ENCODE data around the gene LRP5.
"Not testable (repeated sequence)": the region's sequence is repeated elsewhere in the genome, so short reads cannot be mapped to it uniquely, and the experiment has no call there.

LRP5 gene

DNA sequence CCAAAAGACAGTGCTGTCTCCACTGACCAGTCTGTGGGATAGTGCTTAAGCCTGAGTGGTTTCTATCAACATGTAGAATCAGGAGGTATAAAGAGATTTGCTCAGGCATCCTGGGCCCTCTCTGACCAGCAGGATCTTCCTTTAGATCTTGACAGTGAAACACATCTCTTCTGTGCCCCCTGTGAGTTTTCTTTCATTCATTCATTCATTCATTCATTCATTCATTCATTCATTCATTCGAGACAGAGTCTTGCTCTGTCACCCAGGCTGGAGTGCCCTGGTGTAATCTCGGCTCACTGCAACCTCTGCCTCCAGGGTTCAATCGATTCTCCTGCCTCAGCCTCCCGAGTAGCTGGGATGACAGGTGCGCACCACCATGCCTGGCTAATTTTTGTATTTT is 121.8 kb downstream of the LRP5 start:
- H3K27me3 Mint-ChIP-seq; H3K4me3 Mint-ChIP-seq; H3K9me3 Mint-ChIP-seq; H3K4me1 Mint-ChIP-seq (ENCODE audit: low read depth); DNase-seq; H3K27ac Mint-ChIP-seq: not testable (repeated sequence)
- peaks cover 15% of the 10 kb centered on the region for H3K36me3 Mint-ChIP-seq (ENCODE audit: low read depth)

DNA sequence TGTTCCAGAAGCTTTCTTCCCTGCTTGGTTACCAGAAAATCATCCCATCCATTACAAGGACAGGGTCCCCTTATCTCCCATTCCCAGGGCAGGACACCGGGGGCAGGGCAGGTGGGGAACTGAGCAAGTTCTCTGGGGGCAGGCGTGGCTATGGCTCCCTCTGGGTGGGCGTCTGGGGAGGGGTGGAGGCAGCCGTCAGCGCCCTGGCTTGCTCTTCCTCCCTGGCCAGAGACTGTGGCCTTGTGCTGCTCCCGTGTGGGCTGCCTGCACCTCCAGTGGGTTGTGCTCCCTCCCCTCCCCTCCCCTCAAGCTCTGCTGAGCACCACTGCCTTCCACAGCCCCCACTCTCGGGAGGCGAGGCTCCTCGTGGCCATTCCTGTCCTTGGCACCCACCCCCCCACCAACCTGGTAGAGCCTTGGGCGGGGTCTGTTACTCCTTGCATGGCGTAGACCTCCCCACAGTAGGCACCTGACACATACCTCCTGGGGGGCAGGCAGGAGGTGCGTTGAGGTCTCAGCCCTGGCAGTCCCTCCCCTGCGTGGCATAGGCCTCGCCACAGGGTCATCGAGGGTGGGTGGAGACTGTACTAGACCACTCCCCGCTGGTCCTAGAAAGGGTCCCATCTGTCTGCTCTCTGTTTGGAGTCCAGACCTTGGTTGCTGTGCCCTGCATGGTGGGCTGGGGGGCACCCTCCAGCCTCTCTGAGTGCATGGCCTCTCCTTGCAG is 123.9 kb downstream of the LRP5 start:
- DNase-seq = no peak
- Mint-ChIP-seq H3K4me1 (ENCODE audit: low read depth) (peaks cover 3% of the 10 kb centered on the region), H3K27ac (no peak overlapping the region), H3K36me3 (ENCODE audit: low read depth) (no peaks in the 10 kb centered on the region), H3K4me3 (no peak overlapping the region), H3K27me3 (no peaks in the 10 kb centered on the region), H3K9me3 (no peaks in the 10 kb centered on the region)

DNA sequence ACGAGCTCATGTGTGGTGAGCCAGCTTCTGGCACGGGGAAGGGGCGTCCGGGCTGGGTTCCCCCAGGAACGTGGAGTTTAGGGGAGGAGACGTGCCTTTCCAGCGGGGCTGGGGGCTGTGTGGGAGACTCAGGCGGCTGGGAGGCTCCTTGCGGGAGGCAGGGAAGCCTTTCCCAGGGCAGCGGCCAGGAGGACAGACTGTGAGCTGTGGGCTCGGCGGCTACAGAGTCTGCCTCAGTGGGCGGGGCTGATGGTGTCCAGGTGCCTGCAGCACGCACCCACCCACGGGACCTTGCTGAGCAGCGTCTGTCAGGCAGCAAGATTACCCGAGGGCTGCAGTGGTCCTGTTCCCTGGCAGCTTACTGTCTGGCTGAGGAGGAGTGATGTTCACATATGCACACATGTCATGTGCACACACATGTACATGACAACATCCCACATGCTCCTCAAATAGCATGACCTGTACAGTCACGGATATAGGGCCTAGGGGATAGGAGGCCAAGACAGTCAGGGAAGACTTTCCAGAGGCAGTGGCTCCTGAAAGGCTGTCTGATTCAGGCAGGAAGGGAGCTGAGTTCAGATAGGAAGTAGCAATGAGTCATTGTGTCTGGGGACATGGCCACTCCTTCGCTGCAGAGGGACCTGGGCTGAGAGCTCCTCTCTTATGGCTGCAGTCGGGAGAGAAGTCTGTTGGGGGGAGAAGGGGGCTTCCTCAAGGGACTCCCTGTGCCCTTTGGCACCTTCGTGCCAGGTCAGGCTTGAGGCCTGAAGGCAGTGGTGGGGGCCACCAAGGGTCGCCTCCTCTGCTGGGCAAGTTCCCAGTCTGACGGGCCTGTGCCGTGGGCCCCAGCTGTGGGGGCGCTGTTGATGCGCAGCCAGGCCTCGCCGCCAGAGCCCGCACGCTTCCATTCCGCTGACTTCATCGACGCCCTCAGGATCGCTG is 124.9 kb downstream of the LRP5 start:
- no peaks in the 10 kb centered on the region for H3K27me3 Mint-ChIP-seq
- H3K9me3 Mint-ChIP-seq = no peaks in the 10 kb centered on the region
- H3K4me1 Mint-ChIP-seq (ENCODE audit: low read depth) = peaks cover 3% of the 10 kb centered on the region
- no peak overlapping the region for H3K27ac Mint-ChIP-seq
- no peaks in the 10 kb centered on the region for H3K36me3 Mint-ChIP-seq (ENCODE audit: low read depth)
- no peak for DNase-seq
- no peak overlapping the region for H3K4me3 Mint-ChIP-seq

DNA sequence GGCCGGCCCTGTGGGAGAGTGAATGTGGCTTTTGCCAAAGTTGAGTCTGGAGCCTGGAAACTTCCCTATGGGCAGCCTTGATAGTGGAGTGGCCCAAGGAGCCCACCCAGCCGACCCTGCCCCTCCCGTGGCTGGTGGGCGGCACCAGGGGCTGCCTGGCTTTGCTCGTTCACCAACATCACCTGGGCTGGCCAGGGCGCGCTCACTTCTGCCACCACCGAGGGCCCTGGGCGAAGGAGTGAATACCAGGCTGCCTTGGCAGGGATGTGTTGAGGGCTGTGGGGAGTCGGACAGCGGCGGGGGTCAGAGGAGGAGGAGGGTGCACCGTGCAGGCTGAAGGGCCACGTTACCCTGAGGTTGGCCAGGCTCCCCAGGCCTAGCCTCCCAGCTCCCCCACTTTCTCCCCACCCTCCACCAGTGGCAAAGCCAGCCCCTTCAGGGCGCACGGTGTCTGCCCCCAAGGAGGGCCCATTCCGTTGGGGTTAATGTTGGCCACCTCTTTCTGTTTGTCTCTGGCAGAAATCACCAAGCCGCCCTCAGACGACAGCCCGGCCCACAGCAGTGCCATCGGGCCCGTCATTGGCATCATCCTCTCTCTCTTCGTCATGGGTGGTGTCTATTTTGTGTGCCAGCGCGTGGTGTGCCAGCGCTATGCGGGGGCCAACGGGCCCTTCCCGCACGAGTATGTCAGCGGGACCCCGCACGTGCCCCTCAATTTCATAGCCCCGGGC is 125.7 kb downstream of the LRP5 start:
- Mint-ChIP-seq H3K4me1 (ENCODE audit: low read depth) (peaks cover 3% of the 10 kb centered on the region), H3K27me3 (no peaks in the 10 kb centered on the region), H3K27ac (no peak overlapping the region), H3K9me3 (no peaks in the 10 kb centered on the region), H3K4me3 (no peak overlapping the region), H3K36me3 (ENCODE audit: low read depth) (no peaks in the 10 kb centered on the region)
- DNase-seq = no peak

DNA sequence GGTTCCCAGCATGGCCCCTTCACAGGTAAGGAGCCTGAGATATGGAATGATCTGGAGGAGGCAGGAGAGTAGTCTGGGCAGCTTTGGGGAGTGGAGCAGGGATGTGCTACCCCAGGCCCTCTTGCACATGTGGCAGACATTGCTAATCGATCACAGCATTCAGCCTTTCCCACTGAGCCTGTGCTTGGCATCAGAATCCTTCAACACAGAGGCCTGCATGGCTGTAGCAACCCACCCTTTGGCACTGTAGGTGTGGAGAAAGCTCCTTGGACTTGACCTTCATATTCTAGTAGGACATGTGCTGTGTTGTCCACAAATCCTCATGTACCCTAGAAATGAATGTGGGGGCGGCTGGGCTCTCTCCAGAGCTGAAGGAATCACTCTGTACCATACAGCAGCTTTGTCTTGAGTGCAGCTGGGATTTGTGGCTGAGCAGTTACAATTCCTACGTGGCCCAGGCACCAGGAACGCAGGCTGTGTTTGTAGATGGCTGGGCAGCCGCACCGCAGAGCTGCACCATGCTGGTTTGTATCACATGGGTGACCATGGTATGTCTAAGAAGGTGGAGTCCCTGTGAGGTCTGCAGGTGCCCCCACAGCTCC is 126.4 kb downstream of the LRP5 start:
- no peak overlapping the region for H3K27ac Mint-ChIP-seq
- no peak overlapping the region for H3K4me3 Mint-ChIP-seq
- H3K9me3 Mint-ChIP-seq = no peaks in the 10 kb centered on the region
- peaks cover 3% of the 10 kb centered on the region for H3K4me1 Mint-ChIP-seq (ENCODE audit: low read depth)
- H3K27me3 Mint-ChIP-seq = no peaks in the 10 kb centered on the region
- H3K36me3 Mint-ChIP-seq (ENCODE audit: low read depth) = no peaks in the 10 kb centered on the region
- no peak for DNase-seq

DNA sequence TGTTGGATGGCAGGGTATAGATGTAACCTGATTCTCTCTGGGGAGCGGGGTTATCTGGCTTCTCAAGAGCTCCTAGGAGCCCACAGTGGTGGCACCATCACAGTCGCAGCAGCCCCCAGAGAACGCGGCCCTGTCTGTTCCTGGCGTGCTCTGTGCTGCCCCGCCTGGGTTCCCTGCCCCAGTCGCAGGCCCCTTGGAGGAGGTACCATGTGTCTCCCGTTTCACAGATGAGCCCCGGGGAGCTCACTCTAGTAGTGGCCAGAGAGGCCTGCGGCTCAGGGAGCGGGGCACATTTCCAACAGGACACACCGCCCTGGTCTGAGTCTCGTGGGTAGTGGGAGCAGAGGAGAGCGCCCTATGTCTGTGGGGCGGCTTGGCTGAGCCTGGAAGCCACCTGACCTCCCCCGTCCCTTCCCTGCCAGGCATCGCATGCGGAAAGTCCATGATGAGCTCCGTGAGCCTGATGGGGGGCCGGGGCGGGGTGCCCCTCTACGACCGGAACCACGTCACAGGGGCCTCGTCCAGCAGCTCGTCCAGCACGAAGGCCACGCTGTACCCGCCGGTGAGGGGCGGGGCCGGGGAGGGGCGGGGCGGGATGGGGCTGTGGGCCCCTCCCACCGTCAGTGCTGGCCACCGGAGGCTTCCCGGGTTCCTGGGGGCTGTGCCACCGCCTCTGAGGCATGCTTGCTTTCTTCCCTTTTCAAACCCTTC is 127.1 kb downstream of the LRP5 start:
- DNase-seq = no peak
- no peaks in the 10 kb centered on the region for H3K36me3 Mint-ChIP-seq (ENCODE audit: low read depth)
- no peak overlapping the region for H3K4me3 Mint-ChIP-seq
- H3K4me1 Mint-ChIP-seq (ENCODE audit: low read depth) = peaks cover 3% of the 10 kb centered on the region
- no peaks in the 10 kb centered on the region for H3K9me3 Mint-ChIP-seq
- H3K27me3 Mint-ChIP-seq = no peaks in the 10 kb centered on the region
- H3K27ac Mint-ChIP-seq = no peak overlapping the region

DNA sequence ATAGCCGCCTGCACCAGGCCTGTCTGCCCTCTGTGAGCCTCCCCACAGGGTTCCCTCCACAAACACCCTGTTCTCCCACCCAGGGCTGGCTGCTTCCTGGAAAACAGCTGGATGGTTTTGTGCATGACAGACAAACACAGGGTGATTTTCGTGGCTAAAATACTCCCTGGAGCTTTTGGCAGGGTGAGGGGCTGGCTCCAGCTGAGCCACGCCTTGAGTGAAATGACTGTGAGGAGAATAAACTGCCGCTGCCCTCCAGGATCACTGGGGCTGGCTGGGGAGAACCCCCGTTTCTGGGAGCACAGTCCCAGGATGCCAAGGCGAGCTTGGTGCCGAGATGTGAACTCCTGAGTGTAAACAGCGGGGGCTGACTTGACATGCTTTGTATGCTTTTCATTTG is 127.8 kb downstream of the LRP5 start:
- Mint-ChIP-seq H3K4me1 (ENCODE audit: low read depth) (peaks cover 3% of the 10 kb centered on the region), H3K27me3 (no peaks in the 10 kb centered on the region), H3K4me3 (no peak overlapping the region), H3K36me3 (ENCODE audit: low read depth) (no peaks in the 10 kb centered on the region), H3K27ac (no peak overlapping the region), H3K9me3 (no peaks in the 10 kb centered on the region)
- DNase-seq = no peak

DNA sequence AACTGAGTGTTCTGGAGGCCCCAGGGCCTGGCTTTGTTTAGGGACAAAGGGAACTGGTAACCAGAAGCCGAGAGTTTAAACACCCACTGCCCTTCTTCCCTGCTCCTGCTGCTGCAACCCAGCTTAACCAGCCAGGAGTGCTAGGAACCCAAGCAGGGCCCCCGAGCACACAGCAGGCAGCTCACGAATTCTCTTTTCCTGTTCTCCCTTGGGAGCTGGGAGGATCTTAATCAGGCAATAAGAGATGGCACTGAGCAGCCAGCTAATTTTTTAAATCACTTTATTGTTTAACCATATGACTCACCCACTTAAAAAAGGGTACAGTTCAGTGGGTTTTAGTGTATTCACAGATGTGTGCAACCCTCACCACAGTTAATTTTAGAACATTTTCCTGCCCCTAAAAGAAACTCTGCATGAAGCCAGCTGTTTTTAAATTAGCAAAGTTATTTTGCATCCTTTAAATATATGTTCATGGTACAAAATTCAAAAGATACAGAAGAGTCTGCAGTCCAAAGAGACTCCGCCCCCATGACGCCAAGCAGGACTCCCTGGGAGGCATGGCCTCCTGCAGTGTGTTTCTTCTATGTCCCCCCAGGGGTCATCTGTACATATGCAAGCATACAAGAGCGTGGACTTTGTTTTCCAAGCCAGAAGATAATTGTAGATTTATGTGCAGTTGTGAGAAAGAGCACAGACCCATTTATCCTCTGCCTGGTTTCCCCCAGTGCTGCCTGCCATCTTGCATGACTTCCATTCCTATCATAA is 129.3 kb downstream of the LRP5 start:
- DNase-seq = no peak
- Mint-ChIP-seq H3K9me3 (no peaks in the 10 kb centered on the region), H3K4me1 (ENCODE audit: low read depth) (peaks cover 3% of the 10 kb centered on the region), H3K4me3 (no peak overlapping the region), H3K27ac (no peak overlapping the region), H3K27me3 (no peaks in the 10 kb centered on the region), H3K36me3 (ENCODE audit: low read depth) (no peaks in the 10 kb centered on the region)

DNA sequence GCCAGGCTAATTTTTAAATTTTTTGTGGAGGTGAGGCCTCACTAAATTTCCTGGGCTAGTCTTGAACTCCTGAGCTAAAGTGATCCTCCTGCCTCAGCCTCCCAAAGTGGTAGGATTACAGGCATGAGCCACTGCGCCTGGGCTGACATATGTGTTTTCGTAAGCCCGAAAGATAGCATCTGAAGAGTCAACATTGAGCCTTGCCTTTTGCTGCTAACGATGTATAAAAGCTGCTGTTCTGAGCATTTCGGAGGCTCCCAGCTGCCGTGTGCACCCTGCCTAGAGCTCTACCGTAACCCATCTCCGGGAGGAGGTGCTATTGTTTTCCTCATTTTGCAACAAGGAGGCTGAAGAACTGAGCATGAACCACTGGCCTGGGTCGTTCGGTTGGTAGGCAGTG is 130.0 kb downstream of the LRP5 start:
- H3K27ac Mint-ChIP-seq = no peak overlapping the region
- H3K36me3 Mint-ChIP-seq (ENCODE audit: low read depth) = peaks cover 2% of the 10 kb centered on the region
- no peaks in the 10 kb centered on the region for H3K27me3 Mint-ChIP-seq
- no peak overlapping the region for H3K4me3 Mint-ChIP-seq
- peaks cover 3% of the 10 kb centered on the region for H3K4me1 Mint-ChIP-seq (ENCODE audit: low read depth)
- no peak for DNase-seq
- H3K9me3 Mint-ChIP-seq = no peaks in the 10 kb centered on the region

DNA sequence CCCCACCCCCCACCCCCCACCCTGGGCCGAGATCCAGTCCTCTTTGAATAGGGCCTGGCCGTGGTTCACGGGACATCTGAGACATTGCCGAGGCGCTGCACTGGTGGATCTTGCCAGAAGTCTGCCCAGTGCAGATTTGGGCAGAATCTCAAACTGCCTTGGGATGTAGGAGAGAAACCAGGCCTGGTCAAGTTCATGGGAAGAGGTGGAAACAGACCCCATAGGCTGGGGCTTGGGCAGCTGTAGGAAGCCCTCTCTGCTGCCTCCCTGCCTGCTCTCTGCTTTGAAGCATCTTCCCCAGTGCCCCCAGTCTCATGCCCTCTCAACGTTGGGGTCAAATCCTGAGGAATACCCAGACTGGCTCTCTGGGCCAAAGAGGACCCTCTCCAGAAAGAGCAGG is 132.2 kb downstream of the LRP5 start:
- Mint-ChIP-seq H3K9me3 (no peaks in the 10 kb centered on the region), H3K36me3 (ENCODE audit: low read depth) (peaks cover 10% of the 10 kb centered on the region), H3K27ac (no peak overlapping the region), H3K4me1 (ENCODE audit: low read depth) (peaks cover 7% of the 10 kb centered on the region), H3K27me3 (no peaks in the 10 kb centered on the region), H3K4me3 (no peak overlapping the region)
- no peak for DNase-seq

DNA sequence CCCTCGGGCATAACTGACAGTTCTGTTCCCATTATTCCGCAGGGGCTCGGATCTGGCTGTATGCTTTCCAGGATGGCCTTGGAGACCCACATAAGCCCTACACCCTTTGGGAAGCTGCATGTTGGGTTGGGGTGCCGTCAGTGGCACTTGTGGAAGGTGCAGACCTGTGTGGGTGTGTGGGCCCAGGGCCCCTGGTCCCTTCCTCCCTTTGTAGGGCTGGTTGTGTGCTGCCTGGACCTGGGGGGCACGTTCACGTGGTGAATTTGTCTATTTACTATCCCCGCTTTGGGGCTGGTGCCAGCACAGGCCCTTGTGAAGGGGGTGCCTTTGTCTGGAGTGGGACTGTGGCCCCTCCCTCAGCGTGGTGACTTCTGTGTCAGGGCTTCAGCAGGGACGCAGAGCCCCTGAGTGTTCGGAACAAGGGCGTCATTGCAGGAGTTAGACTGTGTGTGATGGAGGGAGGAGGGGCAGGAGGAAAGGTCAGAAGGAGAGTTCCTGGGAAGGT is 133.2 kb downstream of the LRP5 start:
- H3K9me3 Mint-ChIP-seq = no peaks in the 10 kb centered on the region

DNA sequence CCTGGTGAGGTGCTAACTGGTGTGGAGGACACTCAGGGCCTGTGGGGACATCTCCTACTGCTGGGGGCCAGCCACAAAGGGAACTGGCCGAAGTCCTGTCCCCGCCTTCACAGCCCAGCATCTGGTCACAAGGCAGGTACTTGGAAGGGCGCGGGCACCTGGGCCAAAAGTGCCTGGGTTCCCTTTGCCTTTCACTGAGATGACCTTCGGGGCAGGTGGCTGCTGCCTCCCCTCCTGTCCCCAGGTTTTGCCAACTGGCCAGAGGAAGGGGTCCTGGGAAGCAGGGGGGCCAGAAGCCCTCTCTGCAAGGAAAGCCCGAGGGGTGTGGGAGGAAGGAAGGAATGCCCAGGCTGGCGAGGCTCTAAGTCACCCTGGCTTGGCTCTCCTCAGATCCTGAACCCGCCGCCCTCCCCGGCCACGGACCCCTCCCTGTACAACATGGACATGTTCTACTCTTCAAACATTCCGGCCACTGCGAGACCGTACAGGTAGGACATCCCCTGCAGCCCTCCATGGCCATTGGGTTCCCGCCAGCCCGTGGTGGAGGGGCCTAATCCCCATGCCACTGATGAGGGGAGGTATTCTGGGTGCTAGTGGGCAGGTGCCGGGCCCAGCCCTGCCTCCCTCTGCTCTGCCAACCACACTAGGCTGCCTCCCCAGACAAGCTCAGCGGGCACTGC is 133.8 kb downstream of the LRP5 start:
- Mint-ChIP-seq H3K27me3 (no peaks in the 10 kb centered on the region), H3K36me3 (ENCODE audit: low read depth) (peaks cover 10% of the 10 kb centered on the region), H3K4me1 (ENCODE audit: low read depth) (peaks cover 7% of the 10 kb centered on the region), H3K9me3 (no peaks in the 10 kb centered on the region), H3K4me3 (no peak overlapping the region), H3K27ac (no peak overlapping the region)
- DNase-seq = no peak

More for the DNA sequence above, 133.2 kb downstream of the LRP5 start:
- no peak overlapping the region for H3K27ac Mint-ChIP-seq
- no peak overlapping the region for H3K4me3 Mint-ChIP-seq
- peaks cover 10% of the 10 kb centered on the region for H3K36me3 Mint-ChIP-seq (ENCODE audit: low read depth)
- DNase-seq = no peak
- H3K4me1 Mint-ChIP-seq (ENCODE audit: low read depth) = peaks cover 7% of the 10 kb centered on the region
- no peaks in the 10 kb centered on the region for H3K27me3 Mint-ChIP-seq
